Activated T-cell treated with anti-CD3 and anti-CD28 coated beads, Interleukin-2, amount 50 U/mL, for 24 hours (primary cell): ENCODE results near the gene RIT1.

ENCODE experiments used
- DNase-seq: peaks from one replicate; pipeline ENCODE4 v3.0.0-alpha.2; 2020
- H3K27ac Mint-ChIP-seq: 2 replicates; pipeline ENCODE4 v1.8.0; 2020; ENCODE audit warnings: mild to moderate bottlenecking, mixed read lengths
- H3K27me3 Mint-ChIP-seq: 2 replicates; pipeline ENCODE4 v1.8.0; 2020; ENCODE audit warnings: mixed read lengths
- H3K36me3 Mint-ChIP-seq: 2 replicates; pipeline ENCODE4 v1.8.0; 2020; ENCODE audit warnings: low read depth, mixed read lengths
- H3K4me1 Mint-ChIP-seq: 2 replicates; pipeline ENCODE4 v1.8.0; 2020; ENCODE audit warnings: low read depth, mixed read lengths
- H3K4me3 Mint-ChIP-seq: 2 replicates; pipeline ENCODE4 v1.8.0; 2020; ENCODE audit warnings: mild to moderate bottlenecking, moderate library complexity, mixed read lengths
- H3K9me3 Mint-ChIP-seq: 2 replicates; pipeline ENCODE4 v1.8.0; 2020; ENCODE audit warnings: mixed read lengths

The RIT1 gene

GRCh38 chr1:155861896-155862295 lies 49.3 kb downstream of the RIT1 start:
- H3K27ac Mint-ChIP-seq: no peak overlapping the region
- no peaks in the 10 kb centered on the region for H3K9me3 Mint-ChIP-seq
- H3K4me1 Mint-ChIP-seq: peaks cover 41% of the 10 kb centered on the region
- peaks cover 5% of the 10 kb centered on the region for H3K36me3 Mint-ChIP-seq
- H3K27me3 Mint-ChIP-seq: peaks cover 12% of the 10 kb centered on the region
- no peak for DNase-seq
- no peak overlapping the region for H3K4me3 Mint-ChIP-seq

- Mint-ChIP-seq H3K4me3 (peak overlapping the region; percentile 99), H3K27ac (peak overlapping the region; percentile 98), H3K4me1 (peaks cover 47% of the 10 kb centered on the region), H3K27me3 (peaks cover 12% of the 10 kb centered on the region), H3K9me3 (no peaks in the 10 kb centered on the region), H3K36me3 (peaks cover 12% of the 10 kb centered on the region)
- DNase-seq: no peak
Measured at GRCh38 chr1:155860970-155861510, 50.1 kb downstream of the RIT1 start.

GRCh38 chr1:155859881-155860871 lies 51.0 kb downstream of the RIT1 start:
- DNase-seq: peak; percentile 68

GRCh38 chr1:155859234-155859829 lies 51.8 kb downstream of the RIT1 start, which contains the start of gene SYT11:
Gene SYT11, plus strand, starts transcription at chr1:155859567. Its CDS starts 195 bp downstream, at chr1:155859762.
- Mint-ChIP-seq H3K4me3 (peak within 1 kb of the TSS; percentile 99), H3K4me1 (peaks cover 56% of the 10 kb centered on the region), H3K36me3 (peaks cover 26% of the 10 kb centered on the region), H3K27ac (peak within 1 kb of the TSS; percentile 98), H3K9me3 (no peaks in the 10 kb centered on the region), H3K27me3 (peaks cover 12% of the 10 kb centered on the region)
- DNase-seq: peak; percentile 95

More at GRCh38 chr1:155859881-155860871, 51.0 kb downstream of the RIT1 start:
- H3K4me3 Mint-ChIP-seq: peak overlapping the region; percentile 99
- H3K4me1 Mint-ChIP-seq: peaks cover 53% of the 10 kb centered on the region
- peaks cover 18% of the 10 kb centered on the region for H3K36me3 Mint-ChIP-seq
- peak overlapping the region; percentile 98 for H3K27ac Mint-ChIP-seq
- H3K27me3 Mint-ChIP-seq: peaks cover 12% of the 10 kb centered on the region
- no peaks in the 10 kb centered on the region for H3K9me3 Mint-ChIP-seq

- H3K4me1 Mint-ChIP-seq: peaks cover 56% of the 10 kb centered on the region
Measured at GRCh38 chr1:155858800-155859233, 52.3 kb downstream of the RIT1 start.

GRCh38 chr1:155856975-155857930 lies 53.9 kb downstream of the RIT1 start, which contains the start of gene GON4L:
Gene GON4L, minus strand, starts transcription at chr1:155857214. Its CDS starts 3,434 bp downstream, at chr1:155853780.
- peaks cover 70% of the 10 kb centered on the region for H3K4me1 Mint-ChIP-seq
- peaks cover 11% of the 10 kb centered on the region for H3K27me3 Mint-ChIP-seq
- H3K36me3 Mint-ChIP-seq: peaks cover 46% of the 10 kb centered on the region
- H3K27ac Mint-ChIP-seq: peak within 1 kb of the TSS; percentile 98
- DNase-seq: peak; percentile 89
- H3K9me3 Mint-ChIP-seq: no peaks in the 10 kb centered on the region
- H3K4me3 Mint-ChIP-seq: peak within 1 kb of the TSS; percentile 99

More at GRCh38 chr1:155858800-155859233, 52.3 kb downstream of the RIT1 start:
- Mint-ChIP-seq H3K27me3 (peaks cover 12% of the 10 kb centered on the region), H3K4me3 (peak overlapping the region; percentile 99), H3K36me3 (peaks cover 31% of the 10 kb centered on the region), H3K27ac (peak overlapping the region; percentile 98), H3K9me3 (no peaks in the 10 kb centered on the region)
- peak; percentile 51 for DNase-seq

- H3K36me3 Mint-ChIP-seq: peaks cover 55% of the 10 kb centered on the region
- H3K9me3 Mint-ChIP-seq: no peaks in the 10 kb centered on the region
- H3K27me3 Mint-ChIP-seq: peaks cover 6% of the 10 kb centered on the region
- peak overlapping the region; percentile 98 for H3K27ac Mint-ChIP-seq
- peak overlapping the region; percentile 99 for H3K4me3 Mint-ChIP-seq
- DNase-seq: no peak
- H3K4me1 Mint-ChIP-seq: peaks cover 75% of the 10 kb centered on the region
Measured at GRCh38 chr1:155856257-155856974, 54.7 kb downstream of the RIT1 start.

- Mint-ChIP-seq H3K36me3 (peaks cover 92% of the 10 kb centered on the region), H3K27me3 (no peaks in the 10 kb centered on the region), H3K4me3 (no peak overlapping the region), H3K27ac (peak overlapping the region; percentile 3), H3K4me1 (peaks cover 54% of the 10 kb centered on the region), H3K9me3 (no peaks in the 10 kb centered on the region)
- DNase-seq: no peak
Measured at GRCh38 chr1:155850345-155850744, 60.8 kb downstream of the RIT1 start.

- H3K36me3 Mint-ChIP-seq: peaks cover 93% of the 10 kb centered on the region
- H3K9me3 Mint-ChIP-seq: no peaks in the 10 kb centered on the region
- H3K27ac Mint-ChIP-seq: peak overlapping the region; percentile 84
- no peak for DNase-seq
- no peaks in the 10 kb centered on the region for H3K27me3 Mint-ChIP-seq
- peaks cover 60% of the 10 kb centered on the region for H3K4me1 Mint-ChIP-seq
- H3K4me3 Mint-ChIP-seq: no peak overlapping the region
Measured at GRCh38 chr1:155847823-155848529, 63.2 kb downstream of the RIT1 start.
